ENCODE data around the gene GLT1D1.
"Not testable (repeated sequence)": the region's sequence is repeated elsewhere in the genome, so short reads cannot be mapped to it uniquely, and the experiment has no call there.

GLT1D1 gene

DNA sequence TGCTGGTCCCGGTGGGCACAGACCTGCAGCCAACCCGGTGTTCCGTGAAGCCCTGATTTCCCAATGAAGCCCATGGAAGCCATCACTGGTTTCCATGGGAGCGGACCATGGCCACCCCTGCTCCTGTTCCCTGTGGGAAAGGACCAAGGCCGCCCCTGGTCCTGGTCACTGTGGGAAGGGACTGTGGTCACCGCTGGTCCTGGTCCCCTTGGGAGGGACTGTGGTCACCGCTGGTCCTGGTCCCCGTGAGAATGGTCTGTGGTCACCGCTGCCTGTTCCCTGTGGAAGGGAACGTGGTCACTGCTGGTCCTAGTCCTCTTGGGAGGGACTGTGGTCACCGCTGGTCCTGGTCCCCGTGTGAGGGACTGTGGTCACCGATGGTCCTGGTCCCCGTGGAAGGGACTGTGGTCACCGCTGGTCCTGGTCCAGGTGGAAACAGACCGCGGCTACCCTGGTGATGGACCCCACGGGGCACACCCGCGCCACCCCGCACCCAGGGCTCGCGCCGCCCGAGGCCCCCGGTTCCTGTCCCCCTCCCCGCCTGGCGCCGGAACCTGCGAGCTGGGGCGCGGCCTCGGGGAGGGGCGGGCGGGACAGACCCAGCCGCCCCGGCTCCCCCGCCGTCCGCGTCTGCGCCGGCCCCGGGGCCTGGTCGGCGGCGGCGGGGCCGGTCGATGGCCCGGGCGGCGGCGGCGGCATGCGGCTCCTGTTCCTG lies at the start of gene GLT1D1:
TSS of gene GLT1D1 (plus strand) at position 594 of the 715 bp plus-strand sequence. CDS start at position 698, 104 bp downstream.
- DNase-seq, result no peak

DNA sequence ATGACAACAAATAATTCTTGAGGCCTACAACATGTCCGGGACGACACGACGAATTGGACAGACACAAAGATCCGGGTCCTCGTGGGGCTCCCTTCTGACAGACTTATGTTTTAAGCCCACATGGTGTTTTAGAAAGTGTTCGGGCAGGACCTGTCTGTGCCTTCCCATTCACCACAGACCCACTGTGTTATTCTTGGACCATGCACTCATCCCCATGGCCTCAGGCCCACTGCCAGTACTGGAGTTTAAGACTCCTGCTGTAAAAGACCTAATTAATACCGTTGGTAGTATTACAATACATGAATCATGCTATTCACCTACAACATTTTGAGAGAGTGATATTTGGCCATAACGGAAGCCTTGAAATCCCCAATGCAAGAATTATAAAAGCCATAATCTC lies 49.5 kb upstream of the GLT1D1 start:
- DNase-seq, result no peak

DNA sequence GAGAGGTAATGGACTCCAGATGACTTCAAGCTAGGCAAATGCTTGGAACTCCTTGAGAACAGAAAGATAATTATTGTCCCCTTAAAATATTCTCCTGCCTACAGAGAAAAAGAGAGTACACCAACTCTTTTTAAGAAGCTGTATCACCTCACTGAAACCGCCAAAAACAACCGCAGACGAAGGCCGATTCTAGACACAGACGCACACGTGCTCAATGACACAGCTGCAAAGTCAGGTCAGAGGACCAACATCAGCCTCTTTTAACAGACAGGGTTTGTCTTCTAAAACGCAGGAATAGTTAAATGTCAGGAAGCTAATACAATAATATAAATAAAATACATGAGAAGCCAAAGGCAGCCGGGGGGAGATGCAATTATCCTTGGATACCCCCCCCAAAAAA lies 48.5 kb upstream of the GLT1D1 start:
- no peak for DNase-seq

DNA sequence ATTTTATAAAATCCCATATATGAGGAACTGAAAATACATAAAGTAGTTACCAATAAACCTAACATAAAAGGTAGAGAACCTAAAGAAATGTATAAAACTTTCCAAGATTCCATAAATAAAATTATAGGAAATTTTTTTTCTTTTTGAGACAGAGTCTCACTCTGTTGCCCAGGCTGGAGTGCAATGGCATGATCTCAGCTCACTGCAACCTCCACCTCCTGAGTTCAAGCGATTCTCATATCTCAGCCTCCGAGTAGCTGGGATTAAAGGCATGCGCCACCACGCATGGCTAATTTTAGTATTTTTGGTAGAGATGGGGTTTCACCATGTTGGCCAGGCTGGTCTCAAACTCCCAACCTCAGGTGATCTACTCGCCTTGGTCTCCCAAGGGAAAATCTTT lies 47.9 kb upstream of the GLT1D1 start:
- not testable (repeated sequence) for DNase-seq

DNA sequence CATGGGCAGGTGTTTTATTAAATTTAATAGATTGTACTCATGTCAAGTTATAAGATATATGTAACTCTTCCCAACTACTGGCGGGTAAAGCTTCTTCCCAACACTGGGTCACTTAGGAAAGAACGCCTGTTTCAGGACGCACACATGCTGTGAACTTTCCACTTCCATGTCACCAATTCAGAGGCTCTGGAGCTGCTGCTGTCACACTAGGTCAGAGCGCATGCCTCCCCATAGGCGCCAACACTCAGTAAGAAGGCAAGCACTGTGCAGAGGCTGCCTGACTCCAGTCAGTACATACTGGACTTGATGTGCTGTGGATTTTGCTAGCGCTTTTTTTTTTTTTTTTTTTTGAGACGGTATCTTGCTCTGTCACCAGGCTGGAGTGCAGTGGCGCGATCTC lies 46.7 kb upstream of the GLT1D1 start:
- DNase-seq, result no peak

DNA sequence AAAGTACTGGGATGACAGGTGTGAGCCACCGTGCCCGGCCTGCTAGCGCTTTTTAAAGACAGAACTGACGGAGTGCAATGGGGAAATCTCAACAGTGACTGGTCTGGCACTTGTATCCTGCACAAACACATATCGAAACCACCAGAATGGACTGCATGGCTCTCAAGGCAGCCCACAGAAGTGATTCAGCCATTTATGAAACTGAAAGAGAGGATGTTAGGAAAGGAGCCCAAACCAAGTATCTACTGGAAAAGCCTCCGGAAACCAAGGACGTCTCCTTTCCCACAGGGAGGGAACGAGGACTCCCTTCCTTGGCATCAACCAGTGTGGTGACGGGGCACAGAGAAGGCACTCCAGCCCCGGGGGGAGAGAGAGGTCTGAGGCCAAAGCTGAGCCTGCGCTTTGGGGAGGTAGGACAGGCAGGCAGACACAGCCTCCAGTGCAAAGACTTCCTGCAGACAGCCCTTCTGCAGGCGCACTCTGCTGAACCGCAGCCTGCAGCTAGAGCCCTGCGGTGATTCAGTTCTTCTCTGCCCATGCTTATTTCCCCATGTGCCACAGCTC lies 46.0 kb upstream of the GLT1D1 start:
- DNase-seq, result no peak

DNA sequence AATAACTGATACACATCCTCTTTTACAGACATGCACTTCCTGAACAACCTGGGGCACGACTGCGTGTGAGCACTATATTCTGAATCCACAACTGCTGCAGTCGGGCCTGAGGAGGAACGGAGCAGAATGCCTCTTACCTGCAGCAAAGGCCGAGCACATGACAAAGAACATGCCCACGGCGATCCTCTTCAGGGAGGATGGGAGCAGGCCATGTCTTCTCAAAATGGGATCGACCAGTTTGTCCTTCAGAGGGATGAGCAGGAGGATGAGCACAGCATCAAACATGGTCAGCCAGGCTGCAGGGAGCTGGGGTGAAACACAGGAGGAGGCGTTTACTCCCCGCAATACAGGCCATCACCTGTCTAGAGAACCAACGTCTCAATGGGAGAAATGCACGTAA lies 44.6 kb upstream of the GLT1D1 start:
- DNase-seq, result no peak

DNA sequence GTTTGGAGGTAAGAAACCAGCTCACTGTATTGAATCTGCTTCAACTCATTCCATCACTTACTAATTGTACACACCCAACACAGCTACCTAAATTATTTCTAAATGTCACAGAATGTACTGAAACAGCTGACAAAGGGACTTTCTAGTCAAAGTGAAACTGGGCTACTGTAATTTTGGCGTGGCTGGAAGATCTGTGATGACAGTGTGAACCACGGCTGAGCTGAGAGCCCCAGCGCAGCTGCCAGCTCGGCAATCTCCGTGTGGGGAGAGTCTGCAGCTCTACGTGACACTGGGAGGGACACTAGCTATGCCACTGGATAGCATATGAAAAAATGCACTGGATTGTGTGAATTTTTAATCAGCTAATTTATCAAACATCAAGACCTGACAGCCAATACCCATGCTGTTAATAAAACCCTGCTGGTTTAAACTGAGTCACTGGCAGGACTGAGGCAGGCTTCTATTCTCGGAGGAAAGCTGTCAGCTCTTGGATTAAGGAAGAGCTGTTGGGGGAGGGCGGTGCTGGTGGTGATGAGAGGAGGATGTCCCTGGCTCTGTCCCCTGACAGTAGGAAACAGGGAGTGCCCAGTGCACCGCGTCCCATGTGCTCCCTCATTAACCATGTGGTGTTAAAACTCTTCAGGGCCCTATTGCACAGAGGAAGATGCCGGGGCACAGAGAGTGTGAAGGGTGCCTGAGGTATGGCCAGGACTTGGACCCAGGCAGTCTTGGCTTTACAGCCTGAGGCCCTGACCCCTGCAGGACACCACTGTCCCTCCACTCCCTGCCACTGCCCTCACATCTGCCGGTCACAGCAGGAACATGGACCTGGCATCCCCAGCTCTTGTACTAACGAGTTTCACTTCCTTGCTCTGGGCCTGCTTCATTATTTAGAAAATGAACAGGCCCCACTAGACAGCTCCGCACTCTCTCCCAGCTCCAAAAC lies 42.8 kb upstream of the GLT1D1 start:
- DNase-seq, result peak; percentile 85

DNA sequence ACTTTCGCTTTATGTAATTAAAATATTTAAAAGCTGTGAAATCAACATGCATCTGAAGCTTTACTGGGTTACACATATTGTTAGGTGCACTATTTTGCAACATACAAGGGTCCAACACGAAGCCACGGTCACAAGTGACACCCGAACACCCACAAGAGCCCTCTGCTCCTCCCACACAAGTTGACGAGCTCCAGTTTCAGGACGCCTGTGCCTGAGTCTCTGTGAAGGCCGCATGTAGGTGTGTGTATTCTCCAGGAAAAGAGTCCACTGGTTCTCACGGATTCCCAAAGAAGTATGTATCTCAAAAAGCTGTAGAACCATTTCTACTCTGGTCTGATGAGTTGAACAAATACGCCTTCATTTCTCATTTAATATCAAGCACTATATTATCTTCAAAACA lies 41.5 kb upstream of the GLT1D1 start:
- no peak for DNase-seq

DNA sequence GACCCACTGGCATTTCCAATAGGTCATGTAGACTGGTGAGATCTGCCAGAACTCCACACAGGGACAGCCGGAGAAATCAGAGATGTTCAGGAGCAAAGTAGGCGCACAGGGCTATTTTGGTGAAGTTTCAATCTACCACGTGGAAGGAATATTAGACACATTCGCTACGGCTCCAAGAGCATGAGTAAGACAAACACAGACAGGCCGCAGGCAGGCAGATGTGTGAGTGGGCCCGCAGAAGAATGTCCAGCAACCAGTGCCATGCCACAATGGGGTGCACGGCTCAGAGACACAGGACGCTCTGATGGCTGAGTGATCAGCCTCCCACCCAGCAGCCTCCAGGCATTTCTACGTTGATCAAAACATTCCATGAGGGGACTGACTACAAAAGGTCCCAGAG lies 39.9 kb upstream of the GLT1D1 start:
- no peak for DNase-seq

DNA sequence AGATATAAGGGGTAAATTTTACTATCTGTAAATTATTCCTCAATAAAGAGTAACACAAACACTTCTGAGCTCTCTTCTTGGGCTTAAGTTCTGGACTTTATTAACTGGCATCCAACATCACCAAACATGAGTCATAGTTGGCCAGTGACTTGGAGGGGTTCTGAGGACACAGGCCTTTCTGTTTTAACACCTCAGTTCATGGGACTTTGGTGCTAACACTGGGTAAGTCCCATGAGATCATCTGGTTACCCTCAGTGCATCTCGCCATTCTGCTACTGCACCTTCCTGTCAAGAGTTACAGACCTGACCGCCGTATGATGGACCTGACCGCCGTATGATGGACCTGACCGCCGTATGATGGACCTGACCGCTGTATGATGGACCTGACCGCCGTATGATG lies 39.4 kb upstream of the GLT1D1 start:
- DNase-seq, result no peak

DNA sequence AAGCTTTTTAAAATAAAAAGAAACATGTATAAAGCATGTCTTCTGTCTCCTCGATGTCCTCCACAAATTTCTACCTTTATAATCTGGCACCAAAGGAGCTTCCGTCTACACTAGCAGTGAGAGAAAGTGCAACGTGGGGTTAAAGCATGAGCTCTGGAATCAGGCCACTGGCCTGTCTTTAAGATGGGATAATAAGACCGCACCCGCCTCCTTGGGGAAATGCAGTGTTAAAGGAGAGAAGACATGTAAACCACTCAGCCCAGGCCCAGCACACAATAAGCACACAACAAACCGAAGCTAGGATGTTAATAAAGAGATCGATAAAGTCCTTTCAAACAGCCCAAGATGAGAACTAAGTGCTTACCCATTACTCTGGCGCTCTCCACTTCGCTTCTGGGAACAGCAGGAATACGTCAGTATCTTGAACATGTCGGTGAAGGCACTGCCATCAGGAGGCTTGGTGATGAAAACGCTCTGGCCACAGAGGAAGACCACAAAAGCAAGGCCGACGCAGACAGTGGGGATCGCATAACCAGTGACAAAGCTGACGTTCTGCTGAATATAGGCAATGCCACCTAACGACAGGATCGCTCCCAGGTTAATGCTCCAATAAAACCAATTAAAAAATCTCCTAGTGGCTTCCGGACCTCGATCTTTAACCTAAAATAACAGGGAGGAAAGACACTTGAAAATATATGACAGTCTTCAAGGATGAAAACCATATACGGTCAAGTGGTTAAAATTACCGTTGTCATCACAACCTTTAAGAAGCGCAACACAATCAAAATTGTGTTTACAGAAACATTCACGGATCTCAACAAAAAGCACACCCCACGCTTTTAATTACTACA lies 38.6 kb upstream of the GLT1D1 start:
- no peak for DNase-seq

DNA sequence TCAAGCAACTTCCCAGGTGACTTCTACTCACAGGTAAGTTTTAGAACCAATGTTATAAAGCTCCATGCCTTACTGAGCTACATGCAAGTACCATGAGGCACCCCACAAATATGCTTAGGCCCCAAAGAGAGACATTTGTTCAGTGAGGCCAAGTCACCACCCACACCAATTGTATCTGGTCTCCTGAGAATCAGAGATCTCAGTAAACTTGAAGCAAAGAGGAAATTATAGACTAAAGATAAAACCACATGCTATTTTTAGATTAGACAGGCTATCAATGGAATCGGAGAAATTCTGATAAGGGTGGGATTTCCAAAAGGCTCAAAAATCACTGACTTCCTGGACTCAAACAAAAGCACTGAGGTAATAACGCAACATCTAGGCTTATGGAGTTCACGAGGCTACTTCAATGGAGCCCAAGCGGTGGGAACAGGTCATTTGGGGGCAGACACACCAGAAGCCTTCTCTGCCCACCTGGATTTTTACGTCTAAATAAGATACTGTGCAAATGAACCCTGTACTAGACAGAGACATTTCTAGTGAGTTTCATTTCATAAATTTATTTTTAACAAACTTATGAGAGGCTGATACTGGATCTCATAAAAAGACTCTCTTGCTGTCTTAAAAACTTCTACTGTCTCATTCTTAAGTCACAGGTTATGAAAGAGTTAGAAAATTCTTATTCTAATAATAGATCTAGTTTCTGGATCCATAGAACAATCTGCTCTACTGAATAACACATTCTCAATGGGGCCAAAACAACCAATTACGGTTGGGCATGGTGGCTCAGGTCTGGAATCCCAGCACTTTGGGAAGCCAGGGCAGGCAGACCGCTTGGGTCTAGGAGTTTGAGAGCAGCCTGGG lies 37.3 kb upstream of the GLT1D1 start:
- no peak for DNase-seq

DNA sequence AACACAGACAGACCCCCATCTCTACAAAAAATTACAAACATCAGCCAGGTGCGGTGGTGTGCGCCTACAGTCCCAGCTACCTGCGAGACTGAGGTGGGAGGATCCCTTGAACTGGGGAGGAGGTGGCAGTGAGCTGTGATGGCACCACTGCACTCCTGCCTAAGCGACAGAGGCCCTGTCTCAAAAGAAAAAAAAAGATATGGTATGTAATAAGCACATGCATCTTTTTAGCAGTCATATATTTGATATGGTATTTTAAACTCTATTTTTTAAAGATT lies 36.7 kb upstream of the GLT1D1 start:
- no peak for DNase-seq

DNA sequence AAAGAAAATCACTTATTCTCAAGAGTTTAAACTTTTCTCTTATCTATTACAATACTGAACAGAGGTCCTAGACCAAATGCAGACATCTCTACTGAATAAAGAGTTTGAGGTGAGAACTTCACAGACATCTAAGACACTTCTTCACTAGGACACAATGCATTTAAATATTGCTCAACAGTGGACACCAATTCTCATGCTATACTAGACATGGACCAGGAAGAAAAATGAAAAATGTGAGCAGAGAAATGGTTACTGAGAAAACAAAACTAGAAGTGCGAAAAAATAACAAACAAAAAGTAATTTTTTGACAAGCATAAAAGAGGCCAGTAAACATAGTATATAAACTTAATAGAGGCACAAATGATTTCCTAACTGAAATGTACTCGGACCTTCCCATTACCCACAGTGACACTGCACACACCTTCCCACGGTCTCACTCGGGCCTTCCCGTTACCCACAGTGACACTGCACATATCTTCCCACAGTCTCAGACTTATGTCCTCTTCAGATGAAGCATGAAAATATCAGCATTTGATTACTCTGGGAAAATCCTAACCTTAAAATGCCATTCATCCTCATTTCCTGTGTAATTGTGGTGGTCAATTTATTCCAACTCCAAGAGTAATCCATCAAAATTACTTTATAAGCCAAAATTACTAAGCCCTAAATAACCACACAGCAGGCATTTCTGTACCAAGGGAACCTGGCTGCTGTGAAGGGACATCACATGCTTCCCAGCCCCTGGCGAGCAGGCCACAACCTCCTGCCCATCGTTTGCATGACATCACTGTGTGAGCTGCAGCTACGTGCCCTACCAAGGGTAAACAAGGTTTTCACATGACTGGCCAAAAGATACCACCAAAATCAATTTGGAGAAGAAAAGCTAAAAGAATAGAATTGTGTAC lies 35.9 kb upstream of the GLT1D1 start:
- DNase-seq, result peak; percentile 28

DNA sequence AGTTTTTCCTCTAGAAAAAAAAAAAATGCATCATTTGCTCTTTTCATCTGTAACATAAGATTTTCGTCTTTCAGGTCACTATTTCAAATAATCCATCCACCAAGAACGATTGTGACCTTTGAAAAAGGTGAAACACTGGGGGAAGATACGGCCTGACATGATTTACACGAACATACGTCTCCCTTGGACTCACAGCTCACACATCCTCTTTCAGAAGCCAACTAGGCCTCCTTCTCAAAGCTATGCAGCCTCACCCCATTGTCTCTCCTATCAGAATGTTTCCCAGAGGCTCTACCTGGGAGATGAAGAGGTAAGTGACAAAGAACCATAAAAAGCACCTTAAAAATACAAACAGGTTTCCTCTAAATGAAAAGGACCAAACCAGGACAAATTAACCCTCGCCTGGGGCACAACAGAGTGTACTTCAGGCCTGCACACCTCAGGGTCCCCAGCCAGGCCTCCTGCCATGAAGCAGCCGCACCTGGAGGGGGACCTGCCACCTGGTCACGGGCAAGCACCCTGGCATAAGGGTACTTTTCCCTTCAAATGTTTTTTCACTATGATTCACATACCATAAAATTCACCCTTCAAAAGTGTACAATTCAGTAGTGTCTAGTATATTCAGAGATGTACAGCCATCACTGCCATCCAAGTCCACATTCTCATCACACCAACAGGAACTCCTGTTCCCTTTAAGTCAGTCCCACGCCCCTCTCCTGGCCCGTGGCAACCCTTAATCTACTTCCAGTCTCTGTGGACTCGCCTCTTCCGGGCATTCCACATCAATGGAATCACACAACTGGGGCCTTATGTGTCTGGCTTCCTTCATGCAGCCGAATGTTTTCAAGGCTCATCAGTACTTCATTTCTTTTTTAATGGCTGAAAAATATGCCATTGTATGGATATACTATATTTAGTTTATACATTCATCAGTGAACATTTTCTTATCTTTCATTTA lies 34.9 kb upstream of the GLT1D1 start:
- no peak for DNase-seq

DNA sequence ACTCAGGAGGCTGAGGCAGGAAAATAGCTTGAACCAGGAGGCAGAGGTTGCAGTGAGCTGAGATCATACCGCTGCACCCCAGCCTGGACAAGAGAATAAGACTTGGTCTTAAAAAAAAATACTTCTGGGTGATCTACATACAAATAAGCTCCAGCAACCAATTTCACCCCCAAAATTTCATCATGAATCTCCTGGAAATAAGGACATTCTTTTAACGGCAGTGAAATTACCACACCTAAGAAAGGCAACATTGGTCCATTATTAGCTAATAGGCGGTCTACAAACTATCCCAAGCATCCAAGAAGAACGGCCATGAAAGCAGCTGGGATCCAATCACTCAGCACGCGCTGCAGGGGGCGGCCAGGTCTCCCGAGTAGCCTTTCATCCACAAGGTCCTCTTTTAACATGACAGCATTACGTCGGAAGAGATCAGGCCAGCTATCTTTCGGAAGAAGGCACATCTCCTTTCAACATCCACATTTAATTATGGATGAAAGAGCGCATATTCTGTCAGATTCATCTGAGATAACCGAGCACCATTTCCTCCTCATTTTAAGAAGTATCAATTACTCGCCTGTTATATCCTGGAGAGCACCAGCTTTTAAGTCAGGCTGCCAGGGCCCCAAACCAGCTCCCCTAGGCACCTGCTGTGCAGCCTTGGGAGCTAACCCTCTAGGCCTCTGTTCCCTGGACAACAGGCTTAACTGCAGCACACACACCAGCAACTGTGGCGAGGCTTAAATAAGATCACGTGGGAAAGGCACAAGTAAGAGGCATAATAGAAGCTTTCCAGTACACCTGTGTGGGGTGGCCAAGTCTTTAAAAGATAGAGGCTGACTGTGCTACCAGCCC lies 33.8 kb upstream of the GLT1D1 start:
- no peak for DNase-seq

DNA sequence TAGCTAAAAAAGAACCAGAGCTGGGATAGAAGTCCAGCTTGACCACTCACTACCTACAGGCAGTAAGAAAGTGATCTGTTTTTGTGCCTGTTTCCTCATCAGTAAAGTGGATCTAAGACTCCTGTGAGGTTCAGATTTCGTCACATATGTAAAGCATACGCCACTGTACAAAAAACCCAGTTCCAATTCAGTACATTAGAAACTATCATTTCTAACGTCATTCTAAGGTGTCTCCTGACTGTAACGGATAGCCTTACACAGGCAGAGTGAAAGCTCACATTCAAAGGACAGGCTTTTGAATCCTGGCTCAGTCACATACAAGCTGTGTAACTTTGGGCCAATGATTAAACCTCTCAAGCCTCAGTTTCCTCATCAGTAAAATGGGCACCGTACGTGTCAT lies 33.0 kb upstream of the GLT1D1 start:
- DNase-seq, result no peak
